Astrocyte of the cerebellum (primary cell): ENCODE data around the gene PSMA7.

ENCODE experiments used
- DNase-seq: peaks from one replicate; pipeline ENCODE4 v3.0.0-alpha.2; 2011; ENCODE audit warnings: low read depth
- H3K4me3 ChIP-seq: 2 replicates; pipeline ENCODE4 v1.5.1; 2011; ENCODE audit warnings: mild to moderate bottlenecking, low read depth, low read length, moderate library complexity
- in situ Hi-C: cut with HindIII; loops from 2 replicates; pipeline ENCODE4 v1.10.0; 2017; ENCODE audit warnings: low sequenced_read_pairs
- TF ChIP-seq, protein P1 (sequence below): IDR thresholded peaks from 2 replicates; pipeline ENCODE4 v1.5.1; 2012; ENCODE audit warnings: low read length, low read depth, moderate library complexity, mild to moderate bottlenecking; ENCODE audit errors: missing control alignments

The PSMA7 gene

DNA sequence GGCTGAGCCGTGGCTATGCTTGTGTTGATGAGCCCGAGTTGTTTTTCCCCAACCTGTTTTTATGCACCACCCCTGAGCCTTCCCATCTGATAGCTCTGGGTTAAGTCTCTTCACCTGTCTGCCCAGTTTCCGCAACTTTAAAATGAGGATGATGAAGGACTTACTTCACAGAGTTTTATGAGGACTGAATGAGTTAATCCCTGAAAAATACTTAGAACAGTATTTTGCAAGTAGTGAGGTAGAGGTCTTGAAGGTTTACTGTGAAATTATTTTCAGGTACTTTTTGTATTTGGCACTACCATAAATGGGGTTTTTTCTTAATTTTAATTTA lies 42.9 kb upstream of the PSMA7 start:
- TF ChIP-seq, protein P1, sequence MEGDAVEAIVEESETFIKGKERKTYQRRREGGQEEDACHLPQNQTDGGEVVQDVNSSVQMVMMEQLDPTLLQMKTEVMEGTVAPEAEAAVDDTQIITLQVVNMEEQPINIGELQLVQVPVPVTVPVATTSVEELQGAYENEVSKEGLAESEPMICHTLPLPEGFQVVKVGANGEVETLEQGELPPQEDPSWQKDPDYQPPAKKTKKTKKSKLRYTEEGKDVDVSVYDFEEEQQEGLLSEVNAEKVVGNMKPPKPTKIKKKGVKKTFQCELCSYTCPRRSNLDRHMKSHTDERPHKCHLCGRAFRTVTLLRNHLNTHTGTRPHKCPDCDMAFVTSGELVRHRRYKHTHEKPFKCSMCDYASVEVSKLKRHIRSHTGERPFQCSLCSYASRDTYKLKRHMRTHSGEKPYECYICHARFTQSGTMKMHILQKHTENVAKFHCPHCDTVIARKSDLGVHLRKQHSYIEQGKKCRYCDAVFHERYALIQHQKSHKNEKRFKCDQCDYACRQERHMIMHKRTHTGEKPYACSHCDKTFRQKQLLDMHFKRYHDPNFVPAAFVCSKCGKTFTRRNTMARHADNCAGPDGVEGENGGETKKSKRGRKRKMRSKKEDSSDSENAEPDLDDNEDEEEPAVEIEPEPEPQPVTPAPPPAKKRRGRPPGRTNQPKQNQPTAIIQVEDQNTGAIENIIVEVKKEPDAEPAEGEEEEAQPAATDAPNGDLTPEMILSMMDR, result no peak
- in situ Hi-C loops, result no loop called here
- no peak overlapping the region for H3K4me3 ChIP-seq
- no peak for DNase-seq

DNA sequence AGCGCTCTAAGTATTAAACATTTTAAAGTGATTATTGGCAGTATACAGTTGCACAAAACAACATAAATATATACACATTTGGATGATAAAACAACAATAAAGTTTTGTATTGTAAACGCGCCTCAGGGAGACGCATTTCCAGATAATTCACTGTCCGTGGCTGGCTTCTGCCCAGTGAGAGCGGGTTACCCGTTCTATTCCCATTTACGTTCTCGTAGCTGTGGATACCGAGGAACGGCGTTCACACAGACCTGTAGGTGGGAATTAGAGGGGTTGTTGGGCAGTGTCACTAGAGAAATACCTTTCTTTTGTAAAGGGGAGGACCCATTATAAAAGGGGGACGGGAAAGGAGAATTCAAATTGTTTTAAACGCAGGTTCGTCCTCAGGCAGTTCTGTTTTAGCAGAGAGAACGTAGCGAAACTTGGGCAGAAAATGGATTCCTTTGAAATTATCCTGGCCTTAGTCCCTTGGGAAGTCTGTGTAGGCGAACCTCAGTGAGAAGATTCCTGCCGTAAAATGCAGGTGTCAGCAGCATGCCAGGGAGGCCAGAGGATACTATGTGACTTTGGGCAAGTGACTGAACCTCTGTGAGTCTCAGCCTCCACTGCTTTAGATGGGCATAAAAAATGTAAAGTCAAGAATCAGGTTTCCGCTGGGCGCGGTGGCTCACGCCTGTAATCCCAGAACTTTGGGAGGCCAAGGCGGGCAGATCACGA lies 40.4 kb upstream of the PSMA7 start:
- in situ Hi-C loops, result no loop called here
- TF ChIP-seq, protein P1, result no peak
- peak overlapping the region; percentile 97 for H3K4me3 ChIP-seq
- DNase-seq, result no peak

DNA sequence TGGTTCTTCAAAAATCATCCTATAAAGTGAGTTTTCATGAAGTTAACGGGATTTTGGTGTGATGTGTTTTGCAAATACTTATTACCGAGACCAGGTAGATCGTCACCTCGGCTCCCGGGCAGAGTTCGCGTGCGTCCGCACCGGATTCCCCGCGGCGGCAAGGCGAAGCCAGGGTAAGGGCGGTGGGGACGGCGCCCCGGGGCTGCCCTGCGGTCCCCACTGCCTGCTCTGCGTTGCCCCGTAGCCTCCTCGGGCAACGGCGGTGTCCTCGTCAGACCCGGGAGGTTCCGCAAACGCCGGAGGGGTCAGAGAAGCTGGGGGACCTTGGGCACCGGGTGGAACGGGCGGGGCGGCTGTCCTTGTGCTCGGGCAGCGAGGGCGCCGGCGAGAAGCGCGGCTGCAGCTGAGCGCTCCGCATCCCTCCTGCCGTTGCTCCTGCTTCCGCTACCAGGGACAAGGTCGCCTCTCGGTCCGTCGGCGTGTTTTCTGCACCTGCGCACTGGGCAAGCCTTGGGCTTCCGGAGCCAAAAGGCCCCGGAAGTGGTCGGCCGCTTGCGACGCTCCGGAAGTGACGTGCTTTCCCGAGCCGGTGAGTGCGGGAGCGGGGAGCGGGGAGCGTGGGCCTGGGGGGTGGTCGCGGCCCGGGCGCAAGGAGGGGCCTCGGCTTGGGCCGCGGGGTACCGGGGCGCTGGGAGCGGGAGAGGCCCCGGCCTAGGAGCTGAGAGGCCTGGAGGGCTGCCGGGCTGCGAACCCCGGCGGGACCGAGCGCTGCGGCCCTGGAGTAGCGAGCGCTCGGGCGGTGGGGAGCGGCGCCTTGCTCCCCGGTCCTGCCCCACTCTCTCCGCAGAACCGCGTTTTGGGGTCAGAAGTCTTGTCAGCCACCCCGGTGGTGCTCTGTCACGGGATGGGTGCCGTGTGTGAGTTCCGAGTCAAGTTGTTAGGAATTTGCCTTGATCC lies 39.6 kb upstream of the PSMA7 start, which contains the start of gene MTG2:
MTG2 (plus strand) TSS at position 560 of the 957 bp plus-strand sequence. CDS start 10,393 bp downstream, outside the sequence.
- peak within 1 kb of the TSS; percentile 97 for H3K4me3 ChIP-seq
- DNase-seq, result peak; percentile 83
- TF ChIP-seq, protein P1, result no peak
- in situ Hi-C loops, result no loop called here

DNA sequence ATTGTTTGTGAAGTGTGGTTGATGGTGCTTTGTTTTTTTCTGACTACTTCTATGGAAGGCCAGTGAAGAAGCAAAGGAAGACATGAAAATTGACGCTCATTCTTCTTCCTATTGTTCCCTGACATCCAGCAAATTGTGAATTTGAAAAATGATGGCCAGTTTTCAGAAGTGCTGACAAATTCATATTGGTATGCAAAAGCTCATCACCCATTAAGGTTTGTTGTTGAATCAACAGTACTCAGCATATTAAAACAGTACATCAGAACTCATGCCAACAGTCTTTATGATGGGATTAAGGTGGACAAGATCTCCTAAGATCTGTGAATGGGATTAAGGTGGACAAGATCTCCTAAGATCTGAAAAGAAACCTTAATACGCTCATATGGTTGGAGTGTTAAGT lies 38.6 kb upstream of the PSMA7 start:
- no peak for DNase-seq
- peak overlapping the region; percentile 97 for H3K4me3 ChIP-seq
- TF ChIP-seq, protein P1, result no peak
- in situ Hi-C loops, result no loop called here

DNA sequence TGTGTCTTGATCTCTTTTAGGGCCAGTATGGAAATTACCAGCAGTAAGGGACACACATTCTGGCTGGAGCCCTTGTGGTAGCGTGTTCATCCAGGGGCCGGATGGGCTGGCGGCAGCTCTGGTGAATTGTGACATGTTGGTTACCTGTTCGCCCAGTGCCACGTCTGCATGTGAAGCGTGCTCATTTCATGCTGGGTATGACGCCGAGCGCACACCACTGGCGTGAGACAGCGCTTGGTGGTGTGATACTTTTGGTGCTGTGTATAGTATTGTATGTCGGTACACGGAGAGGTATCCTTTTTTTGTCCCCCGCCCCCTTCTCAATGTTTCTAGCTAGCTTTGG lies 35.9 kb upstream of the PSMA7 start:
- H3K4me3 ChIP-seq, result no peak overlapping the region
- DNase-seq, result no peak
- in situ Hi-C loops, result no loop called here
- TF ChIP-seq, protein P1, result no peak

DNA sequence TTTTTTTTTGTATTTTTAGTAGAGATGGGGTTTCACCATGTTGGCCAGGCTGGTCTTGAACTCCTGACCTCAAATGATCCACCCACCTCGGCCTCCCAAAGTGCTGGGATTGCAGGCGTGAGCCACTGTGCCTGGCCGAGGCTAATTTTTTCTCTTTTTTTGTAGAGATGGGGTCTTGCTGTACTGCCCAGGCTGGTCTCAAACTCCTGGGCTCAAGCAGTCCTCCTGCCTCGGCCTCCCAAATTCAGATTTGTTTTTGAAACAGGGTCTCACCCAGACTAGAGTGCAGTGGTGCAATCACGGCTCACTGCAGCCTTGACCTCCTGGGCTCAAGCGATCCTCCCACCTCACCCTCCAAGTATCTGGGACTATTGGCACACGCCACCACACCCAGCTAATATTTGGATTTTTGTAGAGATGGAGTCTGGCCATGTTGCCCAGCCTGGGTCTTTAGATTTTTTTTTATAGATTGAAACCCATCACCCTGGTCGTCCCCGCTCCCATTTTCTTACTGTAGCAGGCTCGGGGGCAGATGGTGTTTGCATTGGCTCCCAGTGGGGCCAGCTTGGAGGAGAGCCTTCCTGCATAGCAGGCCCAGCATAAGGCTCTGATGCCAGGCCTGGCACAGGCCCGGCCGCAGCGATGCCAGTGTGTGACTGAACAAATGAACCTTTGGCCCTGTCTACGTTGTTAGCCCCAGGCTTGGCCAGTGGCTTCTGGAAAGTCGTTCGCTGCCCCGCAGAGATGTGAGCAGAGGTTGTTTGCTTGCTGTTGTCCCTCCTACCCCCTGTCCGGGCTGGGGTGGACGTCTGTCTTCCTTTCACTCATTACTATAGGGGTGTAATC lies 35.3 kb upstream of the PSMA7 start:
- TF ChIP-seq, protein P1, result no peak
- H3K4me3 ChIP-seq, result no peak overlapping the region
- in situ Hi-C loops, result no loop called here
- DNase-seq, result no peak
